Tibial nerve (tissue), 4 donors: ENCODE data around the gene RBMS3.

ENCODE experiments used
- EP300 ChIP-seq, 2 donors: sonication (generic); formaldehyde crosslinking; IDR thresholded peaks; one replicate each; pipeline ENCODE4 v1.6.1; 2017; ENCODE audit warnings: antibody characterized with exemption in 2 of 2, mild to moderate bottlenecking in 1 of 2
- POLR2A ChIP-seq, 2 donors: fragments of 450-650 bp; IDR thresholded peaks; one replicate each; pipeline ENCODE4 v1.6.1; 2017; ENCODE audit warnings: antibody characterized with exemption in 2 of 2, mild to moderate bottlenecking in 2 of 2, moderate library complexity in 2 of 2
- TF ChIP-seq, protein P1 (sequence below), 5 experiments: fragments of 200-600 bp in 3 of 5; fragments of 450-650 bp in 2 of 5; sonication (generic) in 3 of 5; IDR thresholded peaks; one replicate each; pipeline ENCODE4 v1.5.1; 2016 to 2019; ENCODE audit warnings: antibody characterized with exemption in 5 of 5, mild to moderate bottlenecking in 3 of 5, moderate library complexity in 2 of 5

DNA sequence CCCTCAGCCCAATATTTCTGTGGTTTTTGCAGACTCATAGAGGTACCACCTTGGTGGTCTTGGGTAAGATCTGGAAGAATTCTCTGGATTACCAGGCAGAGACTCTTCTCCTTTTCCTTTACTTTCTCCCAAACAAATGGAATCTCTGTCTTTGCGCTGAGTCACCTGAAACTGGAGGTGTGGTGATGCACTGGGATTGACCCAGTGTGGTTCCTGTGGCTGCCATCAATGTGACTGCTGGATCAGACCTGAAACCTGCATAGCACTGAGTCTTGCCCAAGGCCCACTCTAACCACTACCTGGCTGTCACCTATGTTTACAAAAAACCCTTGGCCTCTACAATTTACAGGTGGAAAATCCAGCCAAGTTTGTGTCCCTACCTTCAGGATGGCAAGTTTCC, 295.3 kb downstream of the RBMS3 start:
- TF ChIP-seq, protein P1, sequence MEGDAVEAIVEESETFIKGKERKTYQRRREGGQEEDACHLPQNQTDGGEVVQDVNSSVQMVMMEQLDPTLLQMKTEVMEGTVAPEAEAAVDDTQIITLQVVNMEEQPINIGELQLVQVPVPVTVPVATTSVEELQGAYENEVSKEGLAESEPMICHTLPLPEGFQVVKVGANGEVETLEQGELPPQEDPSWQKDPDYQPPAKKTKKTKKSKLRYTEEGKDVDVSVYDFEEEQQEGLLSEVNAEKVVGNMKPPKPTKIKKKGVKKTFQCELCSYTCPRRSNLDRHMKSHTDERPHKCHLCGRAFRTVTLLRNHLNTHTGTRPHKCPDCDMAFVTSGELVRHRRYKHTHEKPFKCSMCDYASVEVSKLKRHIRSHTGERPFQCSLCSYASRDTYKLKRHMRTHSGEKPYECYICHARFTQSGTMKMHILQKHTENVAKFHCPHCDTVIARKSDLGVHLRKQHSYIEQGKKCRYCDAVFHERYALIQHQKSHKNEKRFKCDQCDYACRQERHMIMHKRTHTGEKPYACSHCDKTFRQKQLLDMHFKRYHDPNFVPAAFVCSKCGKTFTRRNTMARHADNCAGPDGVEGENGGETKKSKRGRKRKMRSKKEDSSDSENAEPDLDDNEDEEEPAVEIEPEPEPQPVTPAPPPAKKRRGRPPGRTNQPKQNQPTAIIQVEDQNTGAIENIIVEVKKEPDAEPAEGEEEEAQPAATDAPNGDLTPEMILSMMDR (IDR thresholded peaks at IDR 0.05) = no peak
- TF ChIP-seq POLR2A (IDR thresholded peaks at IDR 0.05) (no peak), EP300 (IDR thresholded peaks at IDR 0.05) (no peak)
